Karpas-422 (cell line): ENCODE data around the gene NKAIN4. TPM values are rescaled to one million over a fixed set of nuclear protein-coding genes. Genes with fewer than 3 reads are reported as not detected.

ENCODE experiments used
- DNase-seq: peaks from one replicate; pipeline ENCODE4 v3.0.0-alpha.2; 2015
- H2AFZ ChIP-seq: fragments of 200-600 bp; sonication (generic); 2 replicates; pipeline ENCODE4 v1.6.1; 2014; ENCODE audit warnings: antibody characterized with exemption, low read length, mixed read lengths
- H3K27ac ChIP-seq: fragments of 200-600 bp; sonication (generic); 2 replicates; pipeline ENCODE4 v1.5.1; 2014; ENCODE audit warnings: mild to moderate bottlenecking, low read length, moderate library complexity
- H3K27me3 ChIP-seq: fragments of 200-600 bp; sonication (generic); 2 replicates; pipeline ENCODE4 v1.6.1; 2014; ENCODE audit warnings: low read length, mixed read lengths
- H3K36me3 ChIP-seq: fragments of 200-600 bp; sonication (generic); 2 replicates; pipeline ENCODE4 v1.6.1; 2014; ENCODE audit warnings: low read length, mixed read lengths; ENCODE audit not compliant: insufficient read depth
- H3K4me1 ChIP-seq: fragments of 200-600 bp; sonication (generic); 2 replicates; pipeline ENCODE4 v1.6.1; 2014; ENCODE audit warnings: mild to moderate bottlenecking, low read length, mixed read lengths
- H3K4me2 ChIP-seq: fragments of 200-600 bp; sonication (generic); 2 replicates; pipeline ENCODE4 v1.6.1; 2014; ENCODE audit warnings: low read length, low read depth, mild to moderate bottlenecking; ENCODE audit not compliant: poor library complexity, severe bottlenecking
- H3K4me3 ChIP-seq: fragments of 200-600 bp; sonication (generic); 2 replicates; pipeline ENCODE4 v1.5.1; 2014; ENCODE audit warnings: mild to moderate bottlenecking, antibody characterized with exemption, low read length, mixed read lengths
- H3K79me2 ChIP-seq: fragments of 200-600 bp; sonication (generic); 2 replicates; pipeline ENCODE4 v1.6.1; 2014; ENCODE audit warnings: mild to moderate bottlenecking, low read length, mixed read lengths
- H3K9ac ChIP-seq: fragments of 200-600 bp; sonication (generic); 2 replicates; pipeline ENCODE4 v1.6.0; 2014; ENCODE audit warnings: low read length
- H3K9me2 ChIP-seq: fragments of 200-600 bp; sonication (generic), shearing (Covaris generic); replicated peaks from 2 replicates; pipeline ENCODE4 v1.6.0; 2014; ENCODE audit warnings: mild to moderate bottlenecking, low read length, moderate library complexity; ENCODE audit not compliant: insufficient read depth
- H3K9me3 ChIP-seq: fragments of 300-700, 200-600 bp; sonication (generic); 2 replicates; pipeline ENCODE4 v1.6.1; 2014; ENCODE audit warnings: low read length, mixed read lengths
- H4K20me1 ChIP-seq: fragments of 200-600 bp; sonication (generic); 2 replicates; pipeline ENCODE4 v1.6.1; 2014; ENCODE audit warnings: mild to moderate bottlenecking, antibody characterized with exemption, low read length, low read depth; ENCODE audit not compliant: insufficient read depth
- small RNA-seq: library from RNA; depleted of rRNA; stranded (forward); fragments of <200 nt; gene quantifications from one replicate; pipeline ENCODE3, GENCODE V24; 2014
- total RNA-seq: library from RNA; depleted of rRNA; stranded (reverse); fragments of >200 nt; shearing (Covaris generic); gene quantifications from 2 replicates; pipeline ENCODE4 v1.2.3, GENCODE V29; 2014; ENCODE audit warnings: low replicate concordance; rRNA removed

The NKAIN4 gene
- total RNA-seq, 1 experiment from 2014 or later = not detected

DNA sequence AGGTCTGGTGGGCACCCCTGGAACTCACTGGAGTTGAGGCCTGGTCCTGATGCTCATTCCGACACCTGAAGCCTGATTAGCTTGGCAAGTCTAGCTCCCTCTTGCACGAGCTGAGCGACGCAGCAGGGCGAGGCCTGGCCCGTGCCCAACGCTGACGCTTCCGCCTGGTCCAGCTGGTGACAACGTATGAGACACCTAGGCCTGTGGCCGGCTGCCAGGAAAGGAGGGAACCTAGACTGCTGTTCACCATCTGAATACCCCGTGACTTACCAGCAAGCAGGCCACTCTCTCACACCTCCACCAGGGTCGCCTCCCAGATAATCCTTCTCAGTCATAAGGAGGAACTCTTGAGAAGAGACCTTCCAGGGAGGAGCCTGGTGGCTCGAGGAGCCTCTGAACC is 62.9 kb downstream of the NKAIN4 start:
- Histone ChIP-seq H3K9me2 (no peaks in the 10 kb centered on the region), H3K36me3 (peaks cover 15% of the 10 kb centered on the region), H3K9me3 (no peaks in the 10 kb centered on the region), H3K27ac (no peak overlapping the region), H3K4me2 (no peak overlapping the region), H4K20me1 (peaks cover 27% of the 10 kb centered on the region), H3K9ac (no peak overlapping the region), H3K79me2 (0 out of 2 replicates have a peak, but pooled peaks cover 4% of the 10 kb centered on the region), H3K27me3 (no peaks in the 10 kb centered on the region), H3K4me3 (no peak overlapping the region), H2AFZ (no peak overlapping the region), H3K4me1 (no peaks in the 10 kb centered on the region)
- DNase-seq = no peak

- H3K4me3 ChIP-seq = no peak overlapping the region
- H3K4me1 ChIP-seq = no peaks in the 10 kb centered on the region
- H3K9me2 ChIP-seq = no peaks in the 10 kb centered on the region
- H4K20me1 ChIP-seq = peaks cover 21% of the 10 kb centered on the region
- no peak overlapping the region for H3K27ac ChIP-seq
- H3K9ac ChIP-seq = no peak overlapping the region
- H2AFZ ChIP-seq = no peak overlapping the region
- H3K79me2 ChIP-seq = no peaks in the 10 kb centered on the region
- DNase-seq = no peak
- H3K36me3 ChIP-seq = peaks cover 9% of the 10 kb centered on the region
- no peaks in the 10 kb centered on the region for H3K27me3 ChIP-seq
- H3K4me2 ChIP-seq = no peak overlapping the region
- no peaks in the 10 kb centered on the region for H3K9me3 ChIP-seq
These were observed 63.4 kb downstream of the NKAIN4 start for GRCh38 chr20:63190828-63191227.

Small RNA genes within 50 kb of the gene (small RNA-seq; reads per million reads assigned to genes)
- gene MIR3196 = not detected
- not detected for gene MIR4326

Other genes starting within 250 kb of the NKAIN4 start
- not detected in 2 replicates for gene BHLHE23, start 247.5 kb downstream of the NKAIN4 start, total RNA-seq
- gene YTHDF1, start 38.3 kb downstream of the NKAIN4 start, total RNA-seq = 24.1 and 27.1 TPM in 2 replicates
- gene BIRC7, start 18.6 kb downstream of the NKAIN4 start, total RNA-seq = 10.7 and 23.3 TPM in 2 replicates
- gene ARFGAP1, start 18.4 kb upstream of the NKAIN4 start, total RNA-seq = 49.2 and 61.3 TPM in 2 replicates
- 3.1 and 3.4 TPM in 2 replicates for gene COL20A1, start 38.7 kb upstream of the NKAIN4 start, total RNA-seq
- not detected in 2 replicates for gene CHRNA4, start 106.9 kb upstream of the NKAIN4 start, total RNA-seq
- gene KCNQ2, start 218.2 kb upstream of the NKAIN4 start, total RNA-seq = not detected in 2 replicates
- gene EEF1A2, start 244.6 kb upstream of the NKAIN4 start, total RNA-seq = 0.71 TPM in 1 of 2 replicates, not detected in the other